ENCODE results near the gene BAZ2B.
"Not testable (repeated sequence)": the region's sequence is repeated elsewhere in the genome, so short reads cannot be mapped to it uniquely, and the experiment has no call there.

BAZ2B gene

GRCh38 chr2:159410276-159410675, 206.1 kb downstream of the BAZ2B start:
- Histone ChIP-seq H3K27ac (ENCODE audit: low read depth, low read length) (no peak overlapping the region), H3K27me3 (ENCODE audit: control insufficient read depth, insufficient read depth, low read length) (no peaks in the 10 kb centered on the region), H3K4me3 (ENCODE audit: low read depth, low read length) (no peak overlapping the region), H3K9ac (ENCODE audit: low read depth, low read length) (no peak overlapping the region), H3K4me1 (ENCODE audit: control insufficient read depth, insufficient read depth, low read length) (no peaks in the 10 kb centered on the region), H3K9me3 (ENCODE audit: control insufficient read depth, insufficient read depth, low read length) (no peaks in the 10 kb centered on the region), H3K36me3 (ENCODE audit: control insufficient read depth, insufficient read depth, low read length) (peaks cover 34% of the 10 kb centered on the region)

- H3K27ac ChIP-seq (ENCODE audit: low read depth, low read length): no peak overlapping the region
- H3K4me1 ChIP-seq (ENCODE audit: control insufficient read depth, insufficient read depth, low read length): no peaks in the 10 kb centered on the region
- H3K9ac ChIP-seq (ENCODE audit: low read depth, low read length): no peak overlapping the region
- peaks cover 42% of the 10 kb centered on the region for H3K36me3 ChIP-seq (ENCODE audit: control insufficient read depth, insufficient read depth, low read length)
- H3K9me3 ChIP-seq (ENCODE audit: control insufficient read depth, insufficient read depth, low read length): no peaks in the 10 kb centered on the region
- H3K4me3 ChIP-seq (ENCODE audit: low read depth, low read length): no peak overlapping the region
- no peaks in the 10 kb centered on the region for H3K27me3 ChIP-seq (ENCODE audit: control insufficient read depth, insufficient read depth, low read length)
Measured at GRCh38 chr2:159409116-159409800, 207.1 kb downstream of the BAZ2B start.

GRCh38 chr2:159402790-159403189, 213.6 kb downstream of the BAZ2B start:
- no peak overlapping the region for H3K27ac ChIP-seq (ENCODE audit: low read depth, low read length)
- no peaks in the 10 kb centered on the region for H3K4me1 ChIP-seq (ENCODE audit: control insufficient read depth, insufficient read depth, low read length)
- no peak overlapping the region for H3K4me3 ChIP-seq (ENCODE audit: low read depth, low read length)
- H3K9me3 ChIP-seq (ENCODE audit: control insufficient read depth, insufficient read depth, low read length): no peaks in the 10 kb centered on the region
- H3K27me3 ChIP-seq (ENCODE audit: control insufficient read depth, insufficient read depth, low read length): no peaks in the 10 kb centered on the region
- no peak overlapping the region for H3K9ac ChIP-seq (ENCODE audit: low read depth, low read length)
- H3K36me3 ChIP-seq (ENCODE audit: control insufficient read depth, insufficient read depth, low read length): peaks cover 25% of the 10 kb centered on the region

GRCh38 chr2:159402160-159402559, 214.2 kb downstream of the BAZ2B start:
- not testable (repeated sequence) for H3K4me3 ChIP-seq (ENCODE audit: low read depth, low read length); H3K27ac ChIP-seq (ENCODE audit: low read depth, low read length); H3K27me3 ChIP-seq (ENCODE audit: control insufficient read depth, insufficient read depth, low read length); H3K9me3 ChIP-seq (ENCODE audit: control insufficient read depth, insufficient read depth, low read length); H3K9ac ChIP-seq (ENCODE audit: low read depth, low read length); H3K4me1 ChIP-seq (ENCODE audit: control insufficient read depth, insufficient read depth, low read length)
- peaks cover 25% of the 10 kb centered on the region for H3K36me3 ChIP-seq (ENCODE audit: control insufficient read depth, insufficient read depth, low read length)

GRCh38 chr2:159399716-159400415, 216.5 kb downstream of the BAZ2B start:
- H3K36me3 ChIP-seq (ENCODE audit: control insufficient read depth, insufficient read depth, low read length): peaks cover 36% of the 10 kb centered on the region
- no peaks in the 10 kb centered on the region for H3K4me1 ChIP-seq (ENCODE audit: control insufficient read depth, insufficient read depth, low read length)
- H3K4me3 ChIP-seq (ENCODE audit: low read depth, low read length): no peak overlapping the region
- H3K9ac ChIP-seq (ENCODE audit: low read depth, low read length): no peak overlapping the region
- H3K9me3 ChIP-seq (ENCODE audit: control insufficient read depth, insufficient read depth, low read length): no peaks in the 10 kb centered on the region
- no peaks in the 10 kb centered on the region for H3K27me3 ChIP-seq (ENCODE audit: control insufficient read depth, insufficient read depth, low read length)
- no peak overlapping the region for H3K27ac ChIP-seq (ENCODE audit: low read depth, low read length)

- H3K9ac ChIP-seq (ENCODE audit: low read depth, low read length): no peak overlapping the region
- no peak overlapping the region for H3K27ac ChIP-seq (ENCODE audit: low read depth, low read length)
- peaks cover 31% of the 10 kb centered on the region for H3K36me3 ChIP-seq (ENCODE audit: control insufficient read depth, insufficient read depth, low read length)
- H3K9me3 ChIP-seq (ENCODE audit: control insufficient read depth, insufficient read depth, low read length): no peaks in the 10 kb centered on the region
- no peak overlapping the region for H3K4me3 ChIP-seq (ENCODE audit: low read depth, low read length)
- H3K27me3 ChIP-seq (ENCODE audit: control insufficient read depth, insufficient read depth, low read length): no peaks in the 10 kb centered on the region
- H3K4me1 ChIP-seq (ENCODE audit: control insufficient read depth, insufficient read depth, low read length): no peaks in the 10 kb centered on the region
Measured at GRCh38 chr2:159396799-159397198, 219.5 kb downstream of the BAZ2B start.

GRCh38 chr2:159382447-159383028, 233.8 kb downstream of the BAZ2B start:
- Histone ChIP-seq H3K9me3 (ENCODE audit: control insufficient read depth, insufficient read depth, low read length) (no peaks in the 10 kb centered on the region), H3K27ac (ENCODE audit: low read depth, low read length) (no peak overlapping the region), H3K36me3 (ENCODE audit: control insufficient read depth, insufficient read depth, low read length) (peaks cover 62% of the 10 kb centered on the region), H3K4me3 (ENCODE audit: low read depth, low read length) (no peak overlapping the region), H3K4me1 (ENCODE audit: control insufficient read depth, insufficient read depth, low read length) (no peaks in the 10 kb centered on the region), H3K27me3 (ENCODE audit: control insufficient read depth, insufficient read depth, low read length) (no peaks in the 10 kb centered on the region), H3K9ac (ENCODE audit: low read depth, low read length) (no peak overlapping the region)

GRCh38 chr2:159381574-159381973, 234.8 kb downstream of the BAZ2B start:
- Histone ChIP-seq H3K4me1 (ENCODE audit: control insufficient read depth, insufficient read depth, low read length) (no peaks in the 10 kb centered on the region), H3K9me3 (ENCODE audit: control insufficient read depth, insufficient read depth, low read length) (no peaks in the 10 kb centered on the region), H3K27me3 (ENCODE audit: control insufficient read depth, insufficient read depth, low read length) (no peaks in the 10 kb centered on the region), H3K9ac (ENCODE audit: low read depth, low read length) (no peak overlapping the region), H3K27ac (ENCODE audit: low read depth, low read length) (no peak overlapping the region), H3K36me3 (ENCODE audit: control insufficient read depth, insufficient read depth, low read length) (peaks cover 62% of the 10 kb centered on the region), H3K4me3 (ENCODE audit: low read depth, low read length) (no peak overlapping the region)

GRCh38 chr2:159380685-159381239, 235.6 kb downstream of the BAZ2B start:
- Histone ChIP-seq H3K9ac (ENCODE audit: low read depth, low read length) (no peak overlapping the region), H3K27me3 (ENCODE audit: control insufficient read depth, insufficient read depth, low read length) (no peaks in the 10 kb centered on the region), H3K9me3 (ENCODE audit: control insufficient read depth, insufficient read depth, low read length) (no peaks in the 10 kb centered on the region), H3K27ac (ENCODE audit: low read depth, low read length) (no peak overlapping the region), H3K4me3 (ENCODE audit: low read depth, low read length) (no peak overlapping the region), H3K4me1 (ENCODE audit: control insufficient read depth, insufficient read depth, low read length) (no peaks in the 10 kb centered on the region), H3K36me3 (ENCODE audit: control insufficient read depth, insufficient read depth, low read length) (peaks cover 55% of the 10 kb centered on the region)

- Histone ChIP-seq H3K36me3 (ENCODE audit: control insufficient read depth, insufficient read depth, low read length) (peaks cover 44% of the 10 kb centered on the region), H3K9me3 (ENCODE audit: control insufficient read depth, insufficient read depth, low read length) (no peaks in the 10 kb centered on the region), H3K4me1 (ENCODE audit: control insufficient read depth, insufficient read depth, low read length) (no peaks in the 10 kb centered on the region), H3K4me3 (ENCODE audit: low read depth, low read length) (no peak overlapping the region), H3K27me3 (ENCODE audit: control insufficient read depth, insufficient read depth, low read length) (no peaks in the 10 kb centered on the region), H3K9ac (ENCODE audit: low read depth, low read length) (no peak overlapping the region), H3K27ac (ENCODE audit: low read depth, low read length) (no peak overlapping the region)
Measured at GRCh38 chr2:159379181-159379580, 237.2 kb downstream of the BAZ2B start.

GRCh38 chr2:159375241-159375640, 241.1 kb downstream of the BAZ2B start:
- Histone ChIP-seq H3K4me3 (ENCODE audit: low read depth, low read length) (no peak overlapping the region), H3K27me3 (ENCODE audit: control insufficient read depth, insufficient read depth, low read length) (no peaks in the 10 kb centered on the region), H3K27ac (ENCODE audit: low read depth, low read length) (no peak overlapping the region), H3K36me3 (ENCODE audit: control insufficient read depth, insufficient read depth, low read length) (peaks cover 49% of the 10 kb centered on the region), H3K4me1 (ENCODE audit: control insufficient read depth, insufficient read depth, low read length) (no peaks in the 10 kb centered on the region), H3K9ac (ENCODE audit: low read depth, low read length) (no peak overlapping the region), H3K9me3 (ENCODE audit: control insufficient read depth, insufficient read depth, low read length) (no peaks in the 10 kb centered on the region)
